Activated CD4-positive, alpha-beta T cell treated with anti-CD3 and anti-CD28 coated beads for 4 hours (primary cell): ENCODE results near the gene IQCN.
"Not testable (repeated sequence)": the region's sequence is repeated elsewhere in the genome, so short reads cannot be mapped to it uniquely, and the experiment has no call there.

Source experiments
- DNase-seq, 2 donors: peaks; one replicate each; pipeline ENCODE4 v3.0.0-alpha.2; 2020

The IQCN gene

GRCh38 chr19:18230941-18231734 lies 43.1 kb downstream of the IQCN start:
- no peak for DNase-seq

- no peak for DNase-seq
Measured at GRCh38 chr19:18229915-18230314, 44.3 kb downstream of the IQCN start.

GRCh38 chr19:18229474-18229873 lies 44.8 kb downstream of the IQCN start:
- no peak for DNase-seq

- DNase-seq = no peak
Measured at GRCh38 chr19:18227781-18228271, 46.4 kb downstream of the IQCN start.

- no peak for DNase-seq
Measured at GRCh38 chr19:18226956-18227780, 47.1 kb downstream of the IQCN start.

GRCh38 chr19:18225702-18226468 lies 48.4 kb downstream of the IQCN start, which contains the start of gene PDE4C:
TSS of gene PDE4C (minus strand) at chr19:18226438. CDS start at chr19:18226415, 23 bp downstream.
- no peak for DNase-seq

GRCh38 chr19:18225355-18225701 lies 48.9 kb downstream of the IQCN start:
- no peak for DNase-seq

- peak; percentile 73 to 76 for DNase-seq
Measured at GRCh38 chr19:18224525-18225354, 49.5 kb downstream of the IQCN start.

- peak in 1 of 2 donors; percentile 17 for DNase-seq
Measured at GRCh38 chr19:18223860-18224524, 50.3 kb downstream of the IQCN start.

- no peak for DNase-seq
Measured at GRCh38 chr19:18221815-18222725, 52.2 kb downstream of the IQCN start.

- DNase-seq = no peak
Measured at GRCh38 chr19:18220632-18221275, 53.5 kb downstream of the IQCN start.

- no peak for DNase-seq
Measured at GRCh38 chr19:18219911-18220631, 54.2 kb downstream of the IQCN start.

- no peak for DNase-seq
Measured at GRCh38 chr19:18218600-18218999, 55.7 kb downstream of the IQCN start.

- no peak for DNase-seq
Measured at GRCh38 chr19:18218159-18218558, 56.1 kb downstream of the IQCN start.

- DNase-seq = no peak
Measured at GRCh38 chr19:18216789-18217188, 57.5 kb downstream of the IQCN start.

- DNase-seq = no peak
Measured at GRCh38 chr19:18214779-18215433, 59.3 kb downstream of the IQCN start.

GRCh38 chr19:18211683-18212082 lies 62.6 kb downstream of the IQCN start:
- no peak for DNase-seq

- DNase-seq = not testable (repeated sequence)
Measured at GRCh38 chr19:18209912-18210311, 64.3 kb downstream of the IQCN start.
